ENCODE results near the gene TOMT.
"Not testable (repeated sequence)": the region's sequence is repeated elsewhere in the genome, so short reads cannot be mapped to it uniquely, and the experiment has no call there.

TOMT gene

GRCh38 chr11:72144807-72145565, 39.3 kb downstream of the TOMT start:
- H3K4me3 ChIP-seq, result no peak overlapping the region
- peak overlapping the region in 1 of 21 experiments; percentile 14 for H3K27ac ChIP-seq

- no peak overlapping the region for H3K4me3 ChIP-seq
- H3K27ac ChIP-seq, result no peak overlapping the region
These were observed 40.9 kb downstream of the TOMT start for GRCh38 chr11:72146625-72147024.

- no peak overlapping the region for H3K27ac ChIP-seq
These were observed 45.2 kb downstream of the TOMT start for GRCh38 chr11:72150882-72151281.

GRCh38 chr11:72153874-72154273, 48.1 kb downstream of the TOMT start:
- not testable (repeated sequence) for H3K27ac ChIP-seq, H3K4me3 ChIP-seq

More at GRCh38 chr11:72150882-72151281, 45.2 kb downstream of the TOMT start:
- H3K4me3 ChIP-seq, result no peak overlapping the region

- no peak overlapping the region for H3K27ac ChIP-seq
- H3K4me3 ChIP-seq, result no peak overlapping the region
These were observed 49.1 kb downstream of the TOMT start for GRCh38 chr11:72154816-72155215.

GRCh38 chr11:72155751-72156150, 50.0 kb downstream of the TOMT start:
- Histone ChIP-seq H3K27ac (no peak overlapping the region), H3K4me3 (no peak overlapping the region)

- Histone ChIP-seq H3K4me3 (no peak overlapping the region), H3K27ac (no peak overlapping the region)
These were observed 51.4 kb downstream of the TOMT start for GRCh38 chr11:72157131-72157530.
